HG02610 (cell line): ENCODE data around the gene ANKS1B.
A peak's percentile ranks its signal among the peaks of the same experiment; 100 is the strongest.

Source experiments
- ATAC-seq: cut with Tn5 transposase; IDR thresholded peaks from one replicate; pipeline ENCODE4 v1.9.1; 2021; ENCODE audit warnings: mild to moderate bottlenecking, moderate library complexity; ENCODE audit not compliant: unreplicated experiment

Gene ANKS1B

GRCh38 chr12:98750511-98750910, 1234.2 kb downstream of the ANKS1B start:
- ATAC-seq = no peak

DNA sequence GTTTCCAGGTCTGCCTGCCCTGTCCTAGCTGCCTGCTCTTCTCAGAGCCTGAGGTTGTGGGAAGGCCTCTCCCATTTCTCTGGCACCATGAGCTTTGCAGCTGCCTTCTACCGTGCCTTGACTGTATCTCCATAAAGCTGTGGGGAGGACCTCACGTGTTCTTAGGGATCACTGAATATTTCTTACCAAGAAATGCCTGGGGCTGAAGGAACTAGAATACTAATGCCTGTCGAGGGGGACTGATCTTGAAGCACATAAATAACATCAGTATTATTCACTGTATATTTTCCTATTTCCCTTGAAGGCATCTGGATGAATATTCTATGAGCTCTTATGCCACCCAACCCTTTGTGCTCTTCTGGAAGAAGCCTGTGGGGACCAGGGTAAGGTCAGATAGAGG, 1236.3 kb downstream of the ANKS1B start:
- ATAC-seq = no peak

DNA sequence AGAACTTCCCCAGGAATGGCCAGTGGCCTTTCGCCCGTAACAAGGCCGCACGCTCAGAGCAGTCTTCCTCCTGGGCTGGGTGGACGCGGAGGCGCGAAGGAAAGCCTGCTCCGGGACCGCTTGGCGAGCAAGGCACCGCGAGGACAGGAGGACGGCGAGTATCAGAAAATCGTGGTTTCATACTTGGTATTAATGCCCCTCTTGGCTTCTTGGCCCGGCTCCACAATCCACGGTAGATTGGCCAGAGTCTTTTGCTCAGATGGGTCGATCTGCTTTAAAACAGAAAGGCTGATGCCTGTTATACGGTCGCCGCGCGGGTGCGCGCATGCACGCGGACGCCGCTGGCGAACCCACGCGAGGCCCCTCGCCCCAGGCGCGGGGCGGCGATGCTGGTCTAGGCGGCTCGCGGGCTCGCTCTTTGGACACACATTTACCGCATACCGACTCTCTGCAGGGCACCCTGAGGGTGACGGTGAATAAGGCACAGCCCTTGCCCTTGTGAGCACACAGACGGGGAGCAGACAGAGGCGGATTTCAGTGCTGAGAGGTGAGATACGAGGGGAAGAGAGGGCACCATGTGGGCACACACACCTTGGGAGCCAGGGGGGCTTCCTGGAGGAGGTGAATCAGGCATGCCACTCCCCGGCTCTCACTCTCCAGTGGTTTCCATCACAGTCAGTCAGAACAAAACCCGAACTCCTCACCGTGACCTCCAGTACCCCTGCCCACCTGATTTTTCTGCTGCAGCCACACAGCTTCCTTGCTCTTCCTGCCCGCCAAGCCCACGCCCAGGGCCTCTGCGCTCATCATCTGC, 1239.0 kb downstream of the ANKS1B start:
- no peak for ATAC-seq

DNA sequence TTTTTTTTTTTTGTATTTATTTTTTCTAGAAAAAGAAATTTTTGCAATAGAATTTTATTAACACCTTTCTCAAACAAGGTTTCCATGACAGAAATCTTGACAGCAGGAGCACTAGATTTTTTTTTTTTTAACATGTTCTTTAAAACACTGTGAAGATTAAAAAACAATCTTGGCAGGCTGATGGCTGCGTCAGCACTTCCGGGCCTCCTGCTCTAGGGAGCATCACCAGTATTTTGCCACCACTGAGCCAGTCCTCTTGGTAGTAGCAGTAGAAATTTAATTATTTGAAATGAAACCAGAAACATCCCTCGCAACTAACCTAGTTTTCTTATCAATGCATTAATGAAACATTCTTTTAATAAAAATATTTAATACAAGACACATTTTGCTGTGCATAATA, 1240.1 kb downstream of the ANKS1B start:
- no peak for ATAC-seq

DNA sequence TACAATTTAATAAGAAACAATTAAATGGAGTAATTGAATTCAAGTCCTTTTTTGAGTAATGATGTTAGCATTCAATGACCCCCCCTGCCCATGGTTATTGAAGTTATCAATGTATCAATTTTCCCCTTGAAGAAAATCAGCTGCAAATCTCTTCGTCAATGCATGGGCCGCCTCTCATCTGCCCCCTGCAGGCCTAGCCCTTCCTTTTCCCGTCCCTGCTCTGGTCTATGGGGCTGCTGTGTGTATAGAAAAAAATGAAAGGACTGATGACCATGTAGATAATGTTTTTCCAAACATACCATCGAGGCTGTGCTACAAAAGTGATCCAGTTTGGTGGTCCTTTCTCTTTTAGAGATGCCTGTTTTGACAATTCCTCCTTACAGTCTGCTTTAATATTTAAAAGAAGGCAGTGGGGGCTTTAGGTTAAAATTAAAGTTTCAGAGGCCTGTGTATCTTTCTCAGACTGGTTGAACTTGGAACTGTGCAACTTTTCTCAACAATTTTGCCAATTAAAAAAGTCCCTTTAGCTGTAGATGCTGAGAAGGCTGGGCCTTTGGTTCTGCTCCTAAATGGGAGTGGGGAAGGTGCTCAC, 1241.3 kb downstream of the ANKS1B start:
- ATAC-seq = no peak

DNA sequence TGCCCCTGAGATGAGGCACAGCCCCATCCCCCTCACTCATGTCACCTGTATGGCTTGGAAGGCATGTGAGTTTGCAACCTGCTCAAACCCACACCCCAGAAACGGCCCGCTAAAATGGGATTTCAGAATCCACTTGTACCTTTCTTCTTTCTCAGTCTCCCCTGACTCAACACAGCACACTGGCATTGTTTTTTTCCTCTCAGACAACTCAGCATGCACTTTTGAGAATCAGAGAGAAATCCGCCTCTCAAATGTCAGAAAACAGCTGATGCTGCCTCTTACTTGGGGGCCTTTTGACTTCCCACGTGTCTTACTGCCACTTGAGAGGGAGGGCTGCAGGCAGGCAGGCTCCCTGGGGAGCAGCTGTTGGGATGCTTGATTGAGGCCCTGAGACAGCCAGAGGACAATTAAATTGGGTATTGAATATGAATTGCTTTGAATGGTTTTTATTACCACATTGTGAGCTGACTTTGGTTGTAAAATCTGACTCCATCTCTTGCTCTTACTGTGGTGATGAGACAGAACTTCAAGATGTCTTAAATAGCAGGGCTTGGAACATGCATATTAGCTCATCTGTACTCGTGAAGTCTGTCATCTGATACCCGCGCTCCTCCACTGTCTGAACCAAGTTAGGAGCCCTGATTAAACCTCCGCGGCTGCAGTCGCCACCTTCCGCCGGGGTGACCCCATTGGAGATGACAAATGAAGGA, 1243.0 kb downstream of the ANKS1B start:
- ATAC-seq = no peak

GRCh38 chr12:98741196-98741555, 1243.6 kb downstream of the ANKS1B start:
- ATAC-seq = no peak

DNA sequence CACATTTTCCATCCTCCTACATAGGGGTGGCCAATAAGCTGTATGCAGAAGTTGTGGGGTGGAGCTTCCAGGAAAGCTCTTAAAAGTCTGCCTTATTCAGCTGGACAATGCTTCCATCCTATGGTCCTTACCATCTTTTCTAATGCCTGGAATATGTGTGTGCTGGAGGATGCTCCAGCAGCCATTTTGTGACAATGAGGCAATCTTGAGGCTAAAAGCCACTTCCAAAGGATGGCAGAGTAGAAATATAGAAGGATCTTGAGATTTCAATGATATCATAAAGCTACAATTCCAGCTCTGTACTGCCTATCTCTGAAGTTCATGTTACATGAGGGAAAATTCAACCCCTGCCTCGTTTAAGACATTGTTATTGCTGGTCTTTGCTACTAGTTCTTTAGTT, 1244.0 kb downstream of the ANKS1B start:
- ATAC-seq = no peak

DNA sequence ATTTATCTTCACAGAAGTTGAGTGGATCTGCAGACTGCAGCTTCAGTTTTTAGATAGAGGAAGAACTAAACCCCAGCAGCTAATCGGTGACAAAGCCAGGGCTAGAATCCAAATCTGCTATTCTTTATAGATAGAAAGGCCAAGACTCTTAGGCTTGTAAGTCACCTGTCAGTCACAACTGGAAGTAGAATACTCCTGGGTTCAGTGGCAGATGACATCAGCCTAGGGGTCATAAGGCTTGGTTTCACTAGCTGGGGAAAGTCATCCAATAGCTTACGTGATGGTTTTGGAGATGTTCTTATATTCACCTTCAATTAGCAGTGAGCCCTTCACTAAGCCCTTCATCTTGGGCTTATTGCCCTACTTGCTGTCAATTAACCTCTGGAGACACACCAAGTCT, 1246.2 kb downstream of the ANKS1B start:
- ATAC-seq = no peak

- no peak for ATAC-seq
These were observed 1246.7 kb downstream of the ANKS1B start for GRCh38 chr12:98738002-98738401.

- ATAC-seq = no peak
These were observed 1247.4 kb downstream of the ANKS1B start for GRCh38 chr12:98737322-98737712.

DNA sequence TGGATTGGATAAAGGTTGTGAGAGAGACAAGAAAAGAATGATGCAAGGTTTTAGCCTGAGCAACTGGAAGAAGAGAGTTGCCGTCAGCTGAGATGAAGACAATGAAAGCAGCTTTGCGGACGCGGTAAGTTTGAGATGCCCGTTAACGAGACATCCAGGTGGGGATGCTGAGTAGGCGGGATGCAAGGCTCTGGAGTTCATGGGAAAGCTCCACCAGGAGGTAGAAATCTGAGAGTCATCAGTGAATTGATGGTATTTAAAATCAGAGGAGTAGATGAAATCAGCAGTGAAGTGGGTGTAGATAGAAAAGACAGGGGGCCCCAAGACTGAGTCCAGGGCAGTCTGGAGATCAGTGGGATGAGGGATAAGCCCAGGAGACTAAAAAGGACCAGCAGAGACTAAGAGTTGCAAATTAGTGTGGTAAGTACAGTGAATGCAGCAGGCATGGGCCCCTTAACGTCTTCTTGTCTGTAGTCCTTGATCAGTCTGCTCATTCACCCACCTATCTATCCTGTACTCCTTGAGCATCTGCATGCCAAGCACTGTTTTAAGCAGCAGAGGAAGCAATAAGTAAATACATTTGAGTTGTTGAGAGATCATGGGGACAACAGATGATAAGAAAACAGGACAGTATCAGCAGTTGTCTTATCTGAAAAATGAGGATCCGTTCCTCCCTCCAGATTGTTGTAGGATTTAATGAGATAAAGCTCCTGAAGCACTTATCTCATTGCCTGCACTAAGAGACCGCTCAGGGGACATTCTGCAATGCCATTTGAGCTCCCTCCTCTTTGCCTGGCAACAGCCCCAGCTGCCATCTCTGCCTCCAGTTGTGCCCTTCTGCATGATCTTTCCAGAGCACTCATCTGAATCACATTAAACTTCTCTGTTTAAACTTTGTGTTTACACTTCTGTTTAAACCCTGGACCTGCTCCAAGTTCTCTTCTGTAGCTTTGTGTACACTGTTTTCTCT, 1248.1 kb downstream of the ANKS1B start:
- ATAC-seq = no peak

GRCh38 chr12:98735821-98736220, 1248.9 kb downstream of the ANKS1B start:
- no peak for ATAC-seq

DNA sequence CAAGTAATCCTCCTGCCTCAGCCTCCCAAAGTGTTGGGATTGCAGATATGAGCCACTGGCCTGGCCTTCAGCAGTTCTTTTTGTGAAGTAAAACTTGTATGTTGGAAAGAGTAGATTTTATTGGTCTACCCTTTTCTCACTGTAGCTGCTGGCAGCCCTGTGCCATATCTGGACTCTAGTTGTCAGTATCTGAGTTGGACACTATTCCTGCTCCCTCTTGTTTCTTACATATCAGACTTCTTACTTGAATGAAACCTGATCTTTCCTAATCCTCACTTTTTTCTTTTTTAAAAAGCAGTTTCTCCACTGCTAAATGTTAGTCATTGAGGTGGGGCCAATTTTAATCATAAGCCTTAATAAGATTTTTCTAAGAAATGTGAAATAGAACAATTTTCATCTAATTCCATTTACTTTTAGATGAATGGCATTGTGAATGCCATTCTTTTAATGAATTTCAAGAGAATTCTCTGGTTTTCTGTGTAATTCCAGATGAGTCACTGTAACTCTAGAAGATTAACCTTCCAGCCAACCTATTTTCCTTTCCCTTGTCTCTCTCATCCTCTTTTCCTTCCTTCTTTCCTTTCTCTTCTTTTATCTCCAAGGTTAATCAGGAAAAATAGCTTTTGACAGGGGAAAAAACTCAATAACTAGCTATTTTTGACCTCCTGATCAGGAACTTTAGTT, 1250.9 kb downstream of the ANKS1B start:
- no peak for ATAC-seq

DNA sequence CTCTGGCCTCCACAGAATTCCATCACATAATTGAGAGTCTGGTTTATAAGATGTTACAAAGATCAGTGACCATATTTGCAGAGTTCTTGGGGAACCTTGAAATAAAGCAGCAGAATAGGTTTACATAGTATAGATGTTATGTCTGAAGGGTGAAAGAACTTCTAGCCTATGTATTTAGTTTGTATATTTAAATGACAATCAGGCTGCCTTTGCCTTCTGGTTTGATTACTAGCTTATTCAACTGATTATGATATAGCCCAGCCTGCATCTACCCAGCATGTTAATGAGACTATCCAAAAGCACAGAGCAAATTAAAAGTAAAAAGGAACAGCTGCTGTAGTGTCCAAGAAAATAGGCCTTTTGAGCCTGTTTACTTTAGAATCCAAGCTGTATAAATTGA, 1254.3 kb downstream of the ANKS1B start:
- ATAC-seq = no peak

- no peak for ATAC-seq
These were observed 1257.5 kb downstream of the ANKS1B start for GRCh38 chr12:98727196-98727595.

GRCh38 chr12:98725476-98726247, 1259.1 kb downstream of the ANKS1B start:
- peak; percentile 80 for ATAC-seq

DNA sequence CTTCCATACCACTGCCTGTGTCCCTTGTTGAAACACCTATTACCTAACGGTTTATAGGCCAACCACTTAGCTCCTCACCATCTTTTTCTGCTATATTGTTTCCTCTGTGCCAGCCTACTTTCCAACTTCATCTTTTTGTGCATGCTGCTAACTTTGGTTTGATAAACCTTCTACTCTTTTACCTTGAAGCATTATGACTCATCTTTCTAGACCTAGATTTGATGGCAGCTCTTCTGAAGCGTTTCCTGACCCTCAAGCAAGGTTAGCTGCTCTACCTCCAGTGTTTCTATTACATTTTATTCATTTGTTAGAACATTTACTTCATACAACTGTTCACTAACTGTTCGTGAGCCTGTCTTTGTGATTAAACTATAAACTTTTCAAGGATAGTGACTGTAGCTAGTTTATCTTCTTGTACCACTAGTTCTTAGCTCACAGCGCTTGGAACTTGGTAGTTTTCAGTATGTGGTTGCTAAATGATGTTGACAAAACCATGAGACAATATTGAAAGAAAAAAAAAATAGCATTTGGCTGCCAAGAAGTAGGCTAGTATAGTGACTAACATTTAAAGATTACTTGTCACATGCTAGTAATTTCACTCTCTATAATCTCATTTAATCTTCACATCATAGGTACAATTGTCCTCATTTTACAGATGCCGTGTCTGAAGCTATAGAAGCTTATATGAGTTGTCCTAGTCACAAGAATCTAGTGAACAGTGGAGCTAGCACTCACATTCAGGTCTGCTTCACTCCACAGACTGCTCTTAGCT, 1260.2 kb downstream of the ANKS1B start:
- ATAC-seq = no peak

DNA sequence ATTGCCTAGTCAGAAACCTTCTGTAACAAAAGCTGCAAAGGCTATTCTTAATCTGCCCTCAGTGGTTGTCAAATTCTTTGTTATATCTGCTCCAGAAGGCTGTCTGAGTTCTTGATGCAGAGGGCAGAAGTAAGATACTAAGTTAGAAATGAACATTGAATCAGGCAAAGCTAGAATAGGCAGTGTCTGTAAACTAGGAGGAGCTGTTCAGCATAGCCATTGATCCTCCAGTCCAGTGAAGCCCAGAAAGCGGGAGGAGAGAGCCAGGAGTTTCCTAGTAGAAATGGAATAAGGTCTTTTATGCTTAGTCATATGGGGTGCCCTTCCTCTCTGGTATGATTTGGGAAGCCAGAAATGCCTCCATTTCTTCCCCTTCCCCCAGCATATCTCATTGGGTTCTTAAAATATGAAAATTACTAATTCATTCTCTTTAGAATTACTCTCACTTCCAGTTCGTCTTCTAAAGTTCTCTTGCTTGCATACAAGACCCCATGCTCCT, 1263.5 kb downstream of the ANKS1B start:
- ATAC-seq = no peak
